Measurements from ENCODE around the gene TMEM44.

TMEM44 gene

GRCh38 chr3:194541483-194541882 lies 91.7 kb downstream of the TMEM44 start:
- Histone ChIP-seq H3K27me3 (ENCODE audit: control insufficient read depth in 3 of 3, insufficient read depth in 3 of 3, low read depth in 1 of 3, low read length in 3 of 3) (peaks cover 0 to 13% (median 3%) of the 10 kb centered on the region in 3 experiments), H3K79me1 (ENCODE audit: low read depth, low read length) (no peaks in the 10 kb centered on the region), H3K4me1 (ENCODE audit: control insufficient read depth in 2 of 2, insufficient read depth in 1 of 2, low read depth in 1 of 2, low read length in 2 of 2) (no peaks in the 10 kb centered on the region), H4K8ac (ENCODE audit: low read depth, low read length) (no peak overlapping the region), H2AK5ac (ENCODE audit: low read depth, low read length) (no peak overlapping the region), H2BK120ac (ENCODE audit: low read depth, low read length) (no peak overlapping the region), H3K9ac (ENCODE audit: low read depth, low read length, poor library complexity) (no peak overlapping the region), H2AFZ (ENCODE audit: low read length) (no peak overlapping the region), H3K27ac (replicated peaks; ENCODE audit: low read length) (no peak overlapping the region), H4K91ac (ENCODE audit: low read depth, low read length, poor library complexity) (no peak overlapping the region), H3K9me3 (replicated peaks in 1 of 2; ENCODE audit: control insufficient read depth in 2 of 2, insufficient read depth in 1 of 2, low read depth in 1 of 2, low read length in 2 of 2) (peaks cover 0 to 2% of the 10 kb centered on the region in 2 donors), H3K23ac (ENCODE audit: low read depth, low read length, poor library complexity) (no peak overlapping the region), H3K4ac (ENCODE audit: low read length) (no peak overlapping the region), H3K36me3 (replicated peaks in 1 of 2; ENCODE audit: control insufficient read depth in 2 of 2, insufficient read depth in 2 of 2, low read length in 2 of 2) (no peaks in the 10 kb centered on the region), H3K4me3 (ENCODE audit: low read length in 2 of 2) (no peak overlapping the region), H3K14ac (ENCODE audit: low read length) (no peak overlapping the region), H3K4me2 (ENCODE audit: insufficient read depth, low read length, poor library complexity, severe bottlenecking) (no peak overlapping the region), H2BK5ac (ENCODE audit: low read length) (no peak overlapping the region), H2BK12ac (ENCODE audit: low read length) (no peak overlapping the region), H2BK15ac (ENCODE audit: low read length) (no peak overlapping the region), H3K18ac (ENCODE audit: low read length) (no peak overlapping the region)
- no peak for DNase-seq (ENCODE audit: low spot score)
- no CpG with 5 or more reads among the region's 8 CpGs for WGBS, 2 donors (ENCODE audit: extremely low coverage in 2 of 2, insufficient read length in 2 of 2, insufficient replicate concordance in 1 of 2)

GRCh38 chr3:194540274-194540905 lies 92.8 kb downstream of the TMEM44 start:
- Histone ChIP-seq H3K14ac (ENCODE audit: low read length) (no peak overlapping the region), H3K27me3 (ENCODE audit: control insufficient read depth in 3 of 3, insufficient read depth in 3 of 3, low read depth in 1 of 3, low read length in 3 of 3) (peaks cover 0 to 14% (median 3%) of the 10 kb centered on the region in 3 experiments), H3K4me1 (ENCODE audit: control insufficient read depth in 2 of 2, insufficient read depth in 1 of 2, low read depth in 1 of 2, low read length in 2 of 2) (no peaks in the 10 kb centered on the region), H3K4me2 (ENCODE audit: insufficient read depth, low read length, poor library complexity, severe bottlenecking) (no peak overlapping the region), H2BK120ac (ENCODE audit: low read depth, low read length) (no peak overlapping the region), H3K9me3 (replicated peaks in 1 of 2; ENCODE audit: control insufficient read depth in 2 of 2, insufficient read depth in 1 of 2, low read depth in 1 of 2, low read length in 2 of 2) (no peaks in the 10 kb centered on the region), H4K8ac (ENCODE audit: low read depth, low read length) (no peak overlapping the region), H3K79me1 (ENCODE audit: low read depth, low read length) (no peaks in the 10 kb centered on the region), H2BK15ac (ENCODE audit: low read length) (no peak overlapping the region), H4K91ac (ENCODE audit: low read depth, low read length, poor library complexity) (no peak overlapping the region), H3K4ac (ENCODE audit: low read length) (no peak overlapping the region), H3K9ac (ENCODE audit: low read depth, low read length, poor library complexity) (no peak overlapping the region), H2AK5ac (ENCODE audit: low read depth, low read length) (no peak overlapping the region), H2AFZ (ENCODE audit: low read length) (peak overlapping the region; percentile 68), H2BK5ac (ENCODE audit: low read length) (no peak overlapping the region), H3K36me3 (replicated peaks in 1 of 2; ENCODE audit: control insufficient read depth in 2 of 2, insufficient read depth in 2 of 2, low read length in 2 of 2) (no peaks in the 10 kb centered on the region), H2BK12ac (ENCODE audit: low read length) (no peak overlapping the region), H3K4me3 (ENCODE audit: low read length in 2 of 2) (no peak overlapping the region), H3K18ac (ENCODE audit: low read length) (no peak overlapping the region), H3K27ac (replicated peaks; ENCODE audit: low read length) (no peak overlapping the region), H3K23ac (ENCODE audit: low read depth, low read length, poor library complexity) (no peak overlapping the region)
- DNase-seq (ENCODE audit: low spot score): no peak
- WGBS, 2 donors (ENCODE audit: extremely low coverage in 2 of 2, insufficient read length in 2 of 2, insufficient replicate concordance in 1 of 2): no CpG with 5 or more reads among the region's 8 CpGs

GRCh38 chr3:194539498-194539897 lies 93.7 kb downstream of the TMEM44 start:
- no peak overlapping the region for H2BK5ac ChIP-seq (ENCODE audit: low read length)

DNA sequence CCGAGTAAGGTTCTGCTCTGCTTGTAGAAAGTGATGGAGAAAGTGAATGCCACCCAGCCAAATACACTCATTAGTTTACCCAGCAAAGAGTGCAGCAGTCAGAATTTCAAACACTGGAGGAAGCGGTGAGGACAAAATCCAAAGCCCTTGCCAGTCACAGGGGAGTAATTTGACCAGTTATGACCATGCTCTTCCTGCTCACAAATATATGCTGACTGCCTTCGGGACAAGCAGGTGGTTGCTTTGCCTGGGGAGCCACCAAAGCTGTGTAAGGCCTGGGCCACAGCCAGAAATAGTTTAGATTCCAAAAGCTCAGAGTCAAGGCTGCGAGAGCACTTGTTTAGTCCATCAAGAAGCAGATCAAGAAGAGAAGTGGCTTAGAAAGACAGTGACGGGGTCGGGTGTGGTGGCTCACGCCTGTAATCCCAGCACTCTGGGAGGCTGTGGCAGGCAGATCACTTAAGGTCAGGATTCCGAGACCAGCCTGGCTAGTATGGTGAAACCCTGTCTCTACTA lies 95.4 kb downstream of the TMEM44 start:
- DNase-seq (ENCODE audit: low spot score): no peak
- no peak overlapping the region for H2AFZ ChIP-seq (ENCODE audit: low read length)
- H3K14ac ChIP-seq (ENCODE audit: low read length): no peak overlapping the region
- H4K8ac ChIP-seq (ENCODE audit: low read depth, low read length): no peak overlapping the region
- H3K9me3 ChIP-seq (replicated peaks in 1 of 2; ENCODE audit: control insufficient read depth in 2 of 2, insufficient read depth in 1 of 2, low read depth in 1 of 2, low read length in 2 of 2): peaks cover under 1 to 10% of the 10 kb centered on the region in 2 donors
- no peak overlapping the region for H2AK5ac ChIP-seq (ENCODE audit: low read depth, low read length)
- H3K36me3 ChIP-seq (replicated peaks in 1 of 2; ENCODE audit: control insufficient read depth in 2 of 2, insufficient read depth in 2 of 2, low read length in 2 of 2): no peaks in the 10 kb centered on the region
- no peak overlapping the region for H2BK15ac ChIP-seq (ENCODE audit: low read length)
- no peak overlapping the region for H3K4ac ChIP-seq (ENCODE audit: low read length)
- no peaks in the 10 kb centered on the region for H3K4me1 ChIP-seq (ENCODE audit: control insufficient read depth in 2 of 2, insufficient read depth in 1 of 2, low read depth in 1 of 2, low read length in 2 of 2)
- H3K4me3 ChIP-seq (ENCODE audit: low read length in 2 of 2): no peak overlapping the region
- H3K4me2 ChIP-seq (ENCODE audit: insufficient read depth, low read length, poor library complexity, severe bottlenecking): no peak overlapping the region
- H2BK12ac ChIP-seq (ENCODE audit: low read length): no peak overlapping the region
- no peaks in the 10 kb centered on the region for H3K79me1 ChIP-seq (ENCODE audit: low read depth, low read length)
- peaks cover 0 to 14% (median 3%) of the 10 kb centered on the region in 3 experiments for H3K27me3 ChIP-seq (ENCODE audit: control insufficient read depth in 3 of 3, insufficient read depth in 3 of 3, low read depth in 1 of 3, low read length in 3 of 3)
- no peak overlapping the region for H4K91ac ChIP-seq (ENCODE audit: low read depth, low read length, poor library complexity)
- H2BK120ac ChIP-seq (ENCODE audit: low read depth, low read length): no peak overlapping the region
- no peak overlapping the region for H2BK5ac ChIP-seq (ENCODE audit: low read length)
- H3K23ac ChIP-seq (ENCODE audit: low read depth, low read length, poor library complexity): no peak overlapping the region
- H3K18ac ChIP-seq (ENCODE audit: low read length): no peak overlapping the region
- no peak overlapping the region for H3K27ac ChIP-seq (replicated peaks; ENCODE audit: low read length)
- WGBS, 2 donors (ENCODE audit: extremely low coverage in 2 of 2, insufficient read length in 2 of 2, insufficient replicate concordance in 1 of 2): no CpG with 5 or more reads among the region's 8 CpGs
- H3K9ac ChIP-seq (ENCODE audit: low read depth, low read length, poor library complexity): no peak overlapping the region

More at GRCh38 chr3:194539498-194539897, 93.7 kb downstream of the TMEM44 start:
- no peak overlapping the region for H2BK120ac ChIP-seq (ENCODE audit: low read depth, low read length)
- no CpG with 5 or more reads among the region's 3 CpGs for WGBS, 2 donors (ENCODE audit: extremely low coverage in 2 of 2, insufficient read length in 2 of 2, insufficient replicate concordance in 1 of 2)
- no peak overlapping the region for H3K14ac ChIP-seq (ENCODE audit: low read length)
- H2AK5ac ChIP-seq (ENCODE audit: low read depth, low read length): no peak overlapping the region
- no peak overlapping the region for H3K4ac ChIP-seq (ENCODE audit: low read length)
- H3K4me3 ChIP-seq (ENCODE audit: low read length in 2 of 2): no peak overlapping the region
- H3K23ac ChIP-seq (ENCODE audit: low read depth, low read length, poor library complexity): no peak overlapping the region
- no peaks in the 10 kb centered on the region for H3K4me1 ChIP-seq (ENCODE audit: control insufficient read depth in 2 of 2, insufficient read depth in 1 of 2, low read depth in 1 of 2, low read length in 2 of 2)
- no peak overlapping the region for H3K18ac ChIP-seq (ENCODE audit: low read length)
- H3K36me3 ChIP-seq (replicated peaks in 1 of 2; ENCODE audit: control insufficient read depth in 2 of 2, insufficient read depth in 2 of 2, low read length in 2 of 2): no peaks in the 10 kb centered on the region
- peaks cover 0 to 2% of the 10 kb centered on the region in 2 donors for H3K9me3 ChIP-seq (replicated peaks in 1 of 2; ENCODE audit: control insufficient read depth in 2 of 2, insufficient read depth in 1 of 2, low read depth in 1 of 2, low read length in 2 of 2)
- peaks cover 0 to 14% (median 3%) of the 10 kb centered on the region in 3 experiments for H3K27me3 ChIP-seq (ENCODE audit: control insufficient read depth in 3 of 3, insufficient read depth in 3 of 3, low read depth in 1 of 3, low read length in 3 of 3)
- H2AFZ ChIP-seq (ENCODE audit: low read length): no peak overlapping the region
- no peak overlapping the region for H2BK15ac ChIP-seq (ENCODE audit: low read length)
- no peak overlapping the region for H3K27ac ChIP-seq (replicated peaks; ENCODE audit: low read length)
- no peak overlapping the region for H3K4me2 ChIP-seq (ENCODE audit: insufficient read depth, low read length, poor library complexity, severe bottlenecking)
- no peak overlapping the region for H4K8ac ChIP-seq (ENCODE audit: low read depth, low read length)
- no peak for DNase-seq (ENCODE audit: low spot score)
- no peak overlapping the region for H3K9ac ChIP-seq (ENCODE audit: low read depth, low read length, poor library complexity)
- H2BK12ac ChIP-seq (ENCODE audit: low read length): no peak overlapping the region
- no peaks in the 10 kb centered on the region for H3K79me1 ChIP-seq (ENCODE audit: low read depth, low read length)
- no peak overlapping the region for H4K91ac ChIP-seq (ENCODE audit: low read depth, low read length, poor library complexity)

All from neuronal stem cell (in vitro differentiated cells).